SIG-M5 treated with dmso at 0.1 percent for 504 hours (cell line): Measurements from ENCODE around the gene RFX8.
"Not testable (repeated sequence)": the region's sequence is repeated elsewhere in the genome, so short reads cannot be mapped to it uniquely, and the experiment has no call there.

Source experiments
- DNase-seq: peaks from one replicate; lab custom pipeline; 2025; ENCODE audit not compliant: unreplicated experiment; lab: John Stamatoyannopoulos, UW

The RFX8 gene

DNA sequence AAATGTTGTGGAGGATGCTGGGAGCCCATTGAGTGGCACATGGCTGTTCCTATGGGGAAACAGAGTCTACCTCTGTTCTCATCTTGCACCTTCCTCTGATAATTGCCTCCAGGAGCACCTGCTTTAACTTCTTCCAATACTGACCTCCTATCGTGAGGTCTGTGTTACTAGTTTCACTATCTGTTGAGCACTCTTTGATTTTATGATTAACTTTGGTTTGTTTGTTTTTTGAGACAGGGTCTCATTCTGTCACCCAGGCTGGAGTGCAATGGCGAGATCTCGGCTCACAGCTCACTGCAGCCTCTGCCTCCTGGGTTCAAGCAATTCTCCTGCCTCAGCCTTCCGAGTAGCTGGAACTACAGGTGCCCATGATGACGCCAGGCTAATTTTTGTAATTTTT lies 12.1 kb upstream of the RFX8 start:
- DNase-seq = no peak

- no peak for DNase-seq
Observed at GRCh38 chr2:101486258-101486701, 11.4 kb upstream of the RFX8 start.

- no peak for DNase-seq
Observed at GRCh38 chr2:101485856-101486255, 10.9 kb upstream of the RFX8 start.

DNA sequence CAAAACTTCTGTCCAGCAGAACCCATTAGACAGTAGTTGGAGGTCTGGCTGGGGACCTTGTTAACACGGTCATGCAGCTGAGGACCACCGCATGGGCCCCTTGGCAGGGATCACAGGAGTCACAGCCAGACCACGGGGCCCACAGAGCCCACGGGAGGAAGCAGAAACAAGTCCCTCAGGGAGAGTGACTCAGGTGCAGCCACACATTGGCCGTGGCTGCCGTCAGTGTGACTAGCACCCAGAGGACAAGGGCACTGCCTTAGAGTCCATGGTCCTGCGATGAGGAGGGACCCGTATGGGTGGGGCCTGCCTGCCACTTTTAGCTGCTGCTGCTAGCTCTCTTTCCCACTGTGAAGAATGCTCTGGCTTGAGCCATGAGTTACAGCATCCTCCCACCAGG lies 5.9 kb upstream of the RFX8 start:
- DNase-seq = no peak

DNA sequence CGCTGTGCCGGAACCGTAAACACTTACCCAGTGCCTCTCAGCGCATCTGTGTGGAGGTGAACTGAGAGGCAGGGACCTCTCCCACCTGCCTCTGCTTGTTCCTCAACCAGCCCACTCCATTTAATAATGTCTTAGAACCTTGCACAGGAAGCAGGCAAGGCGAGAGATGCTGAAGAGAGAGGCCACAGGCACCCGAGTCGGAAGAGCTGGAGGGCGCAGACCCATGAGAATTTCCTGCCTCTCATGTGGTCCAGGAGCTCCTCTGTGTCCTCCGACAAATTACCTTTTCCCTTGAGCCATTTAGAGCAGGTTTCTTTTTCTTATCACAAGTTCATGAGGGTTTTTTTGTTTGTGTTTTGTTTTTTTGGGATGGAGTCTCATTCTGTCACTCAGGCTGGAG lies 4.9 kb upstream of the RFX8 start:
- no peak for DNase-seq

DNA sequence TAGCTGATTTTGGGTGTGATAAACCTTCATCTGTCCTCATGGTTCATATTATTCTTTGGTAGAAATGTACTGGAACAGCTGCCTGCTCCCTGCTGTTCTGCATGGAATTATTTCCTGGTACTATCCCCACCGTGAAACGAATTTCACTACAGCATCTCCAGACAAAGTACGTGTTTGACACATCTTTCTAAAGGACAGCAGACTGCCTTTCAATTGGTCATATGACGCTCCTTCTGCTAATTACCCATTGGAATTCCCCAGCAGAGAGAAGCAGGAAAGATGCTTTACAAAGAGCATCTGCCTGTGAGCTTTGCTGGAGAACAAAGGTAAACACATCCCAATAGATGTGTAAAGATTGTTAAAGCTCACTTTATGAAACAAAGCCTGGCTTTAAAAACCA lies 4.4 kb upstream of the RFX8 start:
- no peak for DNase-seq

GRCh38 chr2:101478181-101479001 lies 3.5 kb upstream of the RFX8 start:
- DNase-seq = no peak

DNA sequence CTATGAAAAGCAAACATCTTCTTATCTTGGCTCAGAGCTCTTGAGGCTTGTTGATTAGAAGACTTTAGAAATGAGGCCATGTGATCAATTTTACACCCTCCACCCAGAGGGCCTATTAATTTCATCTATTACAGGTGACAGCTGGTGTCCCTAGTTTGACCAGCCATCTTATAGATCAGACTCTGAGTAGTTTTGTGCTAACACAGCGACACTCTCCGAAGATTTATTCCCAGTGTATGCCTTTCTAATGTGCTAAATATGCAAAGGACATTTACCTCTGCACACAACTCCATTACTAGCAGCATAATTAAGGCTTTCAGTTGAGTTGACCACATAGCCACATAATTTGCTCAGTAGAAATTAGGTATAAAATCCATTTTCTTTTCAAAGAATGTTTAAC lies 2.6 kb upstream of the RFX8 start:
- DNase-seq = no peak

- peak; percentile 35 for DNase-seq
Observed at GRCh38 chr2:101476605-101477208, 1.8 kb upstream of the RFX8 start.

DNA sequence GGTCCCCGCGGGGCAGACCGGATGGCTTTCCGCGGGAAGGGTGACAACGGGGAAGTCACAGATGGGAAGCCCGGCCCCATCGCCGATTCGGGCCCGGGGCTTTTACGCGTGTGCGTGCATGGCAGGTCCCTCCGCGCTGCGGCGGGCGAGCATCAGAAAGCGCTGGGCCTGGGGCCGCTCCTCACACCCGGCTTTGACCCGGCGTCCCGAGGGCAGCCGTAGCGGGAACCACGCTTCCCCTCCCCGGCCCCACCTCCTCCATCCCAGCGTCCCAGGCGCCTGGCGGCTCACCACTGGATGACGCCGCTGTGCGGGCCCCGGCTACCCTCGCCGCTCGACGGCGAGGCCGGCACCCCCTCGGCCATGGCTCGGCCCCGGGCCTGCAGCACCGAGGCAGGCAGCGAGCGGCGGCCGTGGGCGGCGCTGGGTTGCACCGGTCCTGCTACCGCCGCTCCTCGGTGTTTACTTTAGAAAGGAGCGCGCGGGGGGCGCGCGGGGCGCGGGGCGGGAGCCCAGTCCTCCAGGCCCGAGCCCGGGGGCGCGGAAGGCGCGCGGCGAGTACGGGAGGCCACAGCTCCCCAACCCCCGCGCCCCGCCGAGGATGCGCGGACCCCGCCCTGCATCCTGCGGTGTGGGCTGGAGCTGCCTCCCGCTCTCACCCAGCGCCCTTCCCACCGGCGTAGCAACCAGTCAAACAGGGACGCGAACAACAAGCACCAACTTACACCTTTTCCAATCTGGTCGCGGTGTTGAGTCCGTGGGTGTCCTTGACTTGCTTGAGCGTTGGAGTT lies 806 bp downstream of the RFX8 start:
- DNase-seq = peak; percentile 47

- no peak for DNase-seq
Observed at GRCh38 chr2:101473591-101473910, 1.4 kb downstream of the RFX8 start.

GRCh38 chr2:101469863-101470262 lies 5.0 kb downstream of the RFX8 start:
- no peak for DNase-seq

- no peak for DNase-seq
Observed at GRCh38 chr2:101467306-101467705, 7.6 kb downstream of the RFX8 start.

- peak; percentile 76 for DNase-seq
Observed at GRCh38 chr2:101466426-101466825, 8.5 kb downstream of the RFX8 start.

DNA sequence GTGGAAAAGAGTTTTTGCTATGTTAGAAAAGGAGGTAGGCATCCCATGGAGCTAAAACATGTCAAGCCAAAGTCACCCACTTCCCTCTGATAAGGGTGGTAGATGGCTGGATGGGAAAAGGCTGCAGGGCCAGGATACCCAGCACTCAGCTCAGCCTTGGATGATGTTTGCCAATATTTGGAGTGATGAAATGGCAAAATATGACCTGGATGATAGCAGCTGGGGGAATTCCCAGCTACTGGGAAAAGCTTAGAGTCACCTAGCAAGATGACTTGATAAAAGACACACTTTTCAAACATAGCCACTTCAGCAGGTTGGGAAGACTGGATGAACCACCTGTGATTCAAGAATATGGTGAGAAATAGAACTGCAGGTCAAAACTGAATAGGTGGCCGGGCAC lies 10.1 kb downstream of the RFX8 start:
- no peak for DNase-seq

GRCh38 chr2:101463911-101464641 lies 10.8 kb downstream of the RFX8 start:
- peak; percentile 44 for DNase-seq

- DNase-seq = no peak
Observed at GRCh38 chr2:101463421-101463820, 11.5 kb downstream of the RFX8 start.

DNA sequence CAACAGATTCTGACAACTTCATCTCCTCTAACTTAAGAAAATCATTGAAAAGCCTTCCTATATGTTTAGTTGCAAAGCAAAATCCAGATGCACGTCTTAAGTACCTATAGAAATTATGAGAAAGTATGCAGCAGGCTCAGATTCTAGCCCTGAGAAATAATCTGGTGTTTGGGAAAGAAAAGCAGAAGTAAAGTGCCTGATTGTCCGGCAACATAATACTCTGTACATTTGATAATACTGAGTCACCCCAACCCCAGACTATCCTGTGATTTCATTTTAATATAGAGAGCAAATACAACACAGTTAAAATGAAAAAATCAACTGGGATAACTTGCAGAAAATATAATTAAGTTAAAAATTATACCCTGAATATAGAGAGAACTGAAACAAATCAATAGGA lies 13.5 kb downstream of the RFX8 start:
- DNase-seq = no peak

DNA sequence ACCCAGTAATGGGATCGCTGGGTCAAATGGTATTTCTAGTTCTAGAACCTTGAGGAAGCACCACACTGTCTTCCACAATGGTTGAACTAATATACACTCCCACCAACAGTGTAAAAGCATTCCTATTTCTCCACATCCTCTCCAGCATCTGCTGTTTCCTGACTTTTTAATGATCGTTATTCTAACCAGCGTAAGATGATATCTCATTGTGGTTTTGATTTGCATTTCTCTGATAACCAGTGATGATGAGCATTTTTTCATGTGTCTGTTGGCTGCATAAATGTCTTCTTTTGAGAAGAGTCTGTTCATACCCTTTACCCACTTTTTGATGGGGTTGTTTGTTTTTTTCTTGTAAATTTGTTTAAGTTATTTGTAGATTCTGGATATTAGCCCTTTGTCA lies 20.5 kb downstream of the RFX8 start:
- DNase-seq = not testable (repeated sequence)

- no peak for DNase-seq
Observed at GRCh38 chr2:101450965-101451364, 23.9 kb downstream of the RFX8 start.

GRCh38 chr2:101446869-101447268 lies 28.0 kb downstream of the RFX8 start:
- DNase-seq = peak; percentile 96
